Posterior vena cava (tissue), 2 donors: ENCODE results near the gene VAX1. TPM values are rescaled to one million over a fixed set of nuclear protein-coding genes. Genes with fewer than 3 reads are reported as not detected.

Experiments
- DNase-seq: peaks from one replicate; pipeline ENCODE4 v3.0.0-alpha.2; 2020; ENCODE audit warnings: low spot score
- intact Hi-C, 2 donors: fragments of 100-400 bp; cut with DNase I; formaldehyde crosslinking; loops; one replicate each; pipeline versions ENCODE4 v1.14.1 to v1.14.2; 2022 to 2023
- total RNA-seq, 2 donors: library from RNA; stranded (reverse); fragmentation: NEBNext Ultra II Directional; extraction: Animal tissue kit (Norgen Biotek cat#: 25700); gene quantifications; one replicate each; pipeline ENCODE4 v1.2.1, GENCODE V29; 2021
- donor health status: DM: yes; HTN: yes; CAD: no.
- donor health status: DM: yes; HTN: yes; CAD: no.

VAX1 gene
- total RNA-seq, 2 donors from 2014 or later, result not detected

DNA sequence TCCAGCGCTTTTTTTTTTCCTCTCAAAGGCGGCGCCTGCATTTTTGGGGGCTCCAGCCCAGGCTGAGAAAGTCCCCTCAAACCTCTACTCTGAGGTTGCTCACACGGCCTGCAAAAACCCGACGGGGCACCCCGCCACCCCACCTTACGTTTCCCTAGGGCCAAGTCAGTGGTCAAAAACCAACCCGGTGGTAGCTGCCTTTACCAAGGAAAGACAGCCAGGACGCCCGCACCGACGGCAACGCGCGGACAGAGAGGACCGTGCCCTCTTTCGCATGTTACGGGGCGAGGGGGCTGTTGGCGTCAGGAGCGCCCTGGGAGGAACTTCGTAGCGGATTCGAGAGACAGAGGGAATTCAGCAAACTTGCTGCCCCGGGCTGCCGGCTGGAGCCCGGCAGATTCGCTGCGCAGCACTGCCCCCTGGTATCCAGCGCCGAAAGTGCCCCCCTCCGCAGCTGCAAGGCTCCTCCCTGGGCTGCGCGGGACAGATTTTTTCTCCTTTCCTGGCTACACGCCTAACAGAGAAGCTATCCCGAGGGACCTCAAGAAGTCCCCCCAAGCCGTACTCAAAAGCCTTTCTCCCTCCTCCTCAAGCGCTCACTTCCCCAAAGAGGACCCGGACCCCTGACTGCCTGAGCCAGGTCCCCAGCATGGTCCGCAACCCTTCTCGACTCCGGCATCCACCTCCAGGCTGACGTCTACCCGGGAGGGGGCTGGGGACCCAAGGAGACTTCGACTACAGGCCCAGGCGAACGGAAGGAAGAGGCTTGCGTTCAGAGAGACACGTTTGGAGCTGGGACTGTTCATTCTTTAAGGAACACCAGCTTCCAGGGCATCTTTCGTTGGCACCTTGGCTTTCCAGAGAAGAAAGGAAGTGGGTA, 27.7 kb upstream of the VAX1 start:
- peak; percentile 84 for DNase-seq
- intact Hi-C loops, result loop anchor here in 1 of 2 donors (5.0 kb wide), 1 partner anchor 368 kb away; no protein-coding TSS in a partner anchor

DNA sequence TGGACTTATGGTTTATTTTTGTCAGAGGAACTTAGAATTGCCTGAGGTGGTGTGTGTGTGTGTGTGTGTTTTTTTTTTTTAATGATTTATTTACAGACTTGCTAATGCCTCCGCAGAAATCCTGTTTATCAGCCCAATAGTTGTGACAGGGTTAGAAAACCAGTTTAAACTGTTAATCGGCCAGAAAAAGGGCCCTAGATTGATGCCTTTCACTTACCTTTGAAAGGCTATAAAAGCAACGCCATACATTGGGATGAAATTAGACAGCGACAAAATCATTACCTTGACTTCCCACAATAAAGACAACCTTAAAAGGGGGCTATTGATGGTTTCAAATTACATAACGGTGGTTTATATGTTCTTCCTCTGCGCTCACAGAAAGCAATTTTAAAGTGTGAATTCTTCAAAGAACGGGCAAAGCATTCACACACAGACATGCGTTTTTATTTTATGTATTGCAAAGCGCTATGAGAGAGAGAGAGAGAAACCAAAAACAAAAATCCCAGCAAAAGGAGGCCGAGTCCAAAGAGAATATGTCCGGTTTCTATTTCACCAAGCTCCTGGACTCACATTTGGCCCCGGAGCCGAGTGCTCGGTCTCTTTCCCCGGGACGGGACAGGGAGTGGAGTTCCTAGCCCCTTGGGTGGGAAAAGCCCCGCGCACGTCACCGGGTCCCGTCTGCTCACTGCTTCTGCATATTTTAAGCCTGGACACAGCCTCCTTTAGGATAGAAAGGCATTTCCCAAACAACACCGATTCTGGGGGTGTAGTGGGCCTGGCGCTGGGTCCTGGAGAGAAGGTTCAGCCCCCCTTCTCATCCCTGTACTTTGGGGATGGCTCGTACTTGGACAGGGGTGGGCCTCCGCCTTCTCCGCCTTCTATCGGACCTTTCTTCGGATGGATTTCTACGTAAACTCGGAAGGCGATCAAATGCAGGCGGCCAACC, 26.8 kb upstream of the VAX1 start:
- no peak for DNase-seq
- intact Hi-C loops, result loop anchor here in 1 of 2 donors (5.0 kb wide), 1 partner anchor 368 kb away; no protein-coding TSS in a partner anchor

GRCh38 chr10:117163954-117164548, 26.0 kb upstream of the VAX1 start:
- intact Hi-C loops, result no loop called here
- DNase-seq, result no peak

DNA sequence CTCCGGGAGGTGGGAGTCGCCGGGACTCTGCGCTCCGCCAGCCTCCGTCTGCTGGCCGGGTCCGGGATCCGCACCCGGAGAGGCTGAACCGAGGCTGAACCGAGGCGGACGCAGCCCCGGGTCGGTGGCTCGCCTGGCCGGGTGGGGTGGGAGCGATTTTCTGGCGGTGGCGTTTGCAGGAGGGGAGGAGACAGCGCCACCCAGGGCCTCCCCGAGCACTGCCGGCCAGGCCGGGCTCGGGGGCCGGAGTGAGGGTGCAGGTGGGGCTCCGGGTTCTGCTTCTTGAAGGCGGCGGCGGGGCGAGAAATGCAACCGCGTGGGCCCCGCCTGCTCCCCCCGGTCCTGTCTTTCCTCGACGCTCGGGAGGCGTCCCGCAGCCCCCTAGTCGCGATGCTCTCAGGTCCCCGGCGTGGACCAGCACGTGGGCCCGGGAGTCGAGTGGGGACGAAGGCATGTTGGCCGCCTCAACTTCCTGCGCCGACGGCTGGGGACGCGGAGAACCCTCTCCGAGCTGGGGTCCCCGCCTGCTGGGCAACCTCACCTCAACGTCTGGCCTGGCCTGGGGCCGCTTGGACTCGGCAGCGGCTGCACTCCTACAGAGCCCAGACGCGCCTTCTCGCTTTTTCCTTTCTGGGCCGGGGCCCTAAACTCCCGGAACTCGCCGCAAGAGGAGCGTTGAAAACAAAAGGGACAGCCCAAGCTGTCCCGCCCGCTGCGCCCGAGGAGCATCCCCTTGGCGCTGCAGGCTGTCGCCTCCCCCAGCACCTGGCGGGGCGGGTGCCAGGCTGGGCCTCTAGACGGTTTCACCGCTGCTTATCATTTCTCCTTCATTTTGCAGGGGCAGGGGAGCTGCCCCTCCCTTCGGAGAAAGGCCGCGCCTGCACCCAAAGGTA, 25.2 kb upstream of the VAX1 start:
- intact Hi-C loops, result no loop called here
- no peak for DNase-seq

GRCh38 chr10:117162093-117163060, 24.3 kb upstream of the VAX1 start:
- intact Hi-C loops, result no loop called here
- no peak for DNase-seq

- intact Hi-C loops, result no loop called here
- no peak for DNase-seq
Observed at GRCh38 chr10:117161386-117162033, 23.4 kb upstream of the VAX1 start.

- intact Hi-C loops, result no loop called here
- no peak for DNase-seq
Observed at GRCh38 chr10:117160567-117160966, 22.5 kb upstream of the VAX1 start.

DNA sequence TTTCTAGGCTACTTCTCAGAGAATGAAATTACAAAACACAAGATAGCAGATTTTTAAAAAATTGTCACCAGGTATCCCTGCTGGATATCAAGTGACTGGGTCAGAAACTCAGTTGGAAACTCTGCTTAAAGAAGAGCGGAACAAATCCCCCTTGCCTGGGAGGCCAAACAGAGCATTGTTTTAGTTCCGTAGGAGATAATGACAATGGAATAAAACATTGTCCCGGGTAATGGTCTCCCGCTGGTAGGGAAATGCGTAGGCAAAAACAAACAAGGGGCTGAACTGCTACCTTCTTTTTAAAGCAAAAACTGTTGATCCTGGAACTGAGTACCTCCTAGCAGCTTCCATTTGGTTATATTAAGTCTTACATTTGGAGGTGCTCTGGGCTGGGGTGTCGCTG, 21.3 kb upstream of the VAX1 start:
- no peak for DNase-seq

GRCh38 chr10:117158297-117158696, 20.2 kb upstream of the VAX1 start:
- no peak for DNase-seq
- intact Hi-C loops, result no loop called here

More for the DNA sequence above, 21.3 kb upstream of the VAX1 start:
- intact Hi-C loops, result no loop called here

DNA sequence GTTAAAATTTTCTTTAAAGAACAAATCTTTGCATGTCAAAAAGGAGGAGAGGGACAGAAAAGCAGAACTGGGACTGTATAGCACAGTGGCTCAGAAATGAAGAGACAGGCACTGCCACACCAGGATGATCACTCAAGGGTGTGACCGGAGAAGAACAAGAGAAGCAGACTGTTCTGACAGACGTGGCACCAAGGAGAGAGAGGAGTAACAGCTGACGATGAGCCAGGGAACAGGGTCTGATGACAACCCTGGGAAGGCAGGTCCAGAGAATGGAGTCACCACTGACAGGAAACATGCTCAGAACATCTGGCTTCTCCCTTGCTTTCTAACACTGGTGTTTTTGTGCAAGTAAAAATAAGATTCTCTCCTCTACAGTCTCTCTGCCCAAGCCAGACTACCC, 14.6 kb upstream of the VAX1 start:
- DNase-seq, result no peak
- intact Hi-C loops, result no loop called here

DNA sequence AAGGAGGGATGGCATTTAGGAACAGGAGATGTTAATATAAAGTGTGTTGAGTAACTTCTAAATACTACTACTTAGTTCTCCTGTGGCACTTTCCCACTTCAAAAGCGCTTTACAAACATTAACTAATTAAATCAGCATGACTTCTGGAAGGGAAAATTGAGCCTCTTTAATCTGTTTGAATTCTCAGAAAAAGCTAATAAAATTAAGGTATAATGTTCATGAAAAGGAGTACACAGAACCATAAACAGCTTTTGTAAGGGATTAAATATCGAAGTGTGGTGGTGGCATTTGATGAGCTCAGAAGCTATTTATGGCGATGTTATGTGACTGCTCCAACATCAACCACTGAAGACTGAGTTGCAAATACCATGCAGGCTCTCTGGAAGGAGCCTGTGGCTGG, 10.2 kb upstream of the VAX1 start:
- intact Hi-C loops, result no loop called here
- DNase-seq, result no peak

- intact Hi-C loops, result no loop called here
- no peak for DNase-seq
Observed at GRCh38 chr10:117145019-117145418, 6.9 kb upstream of the VAX1 start.

- no peak for DNase-seq
- intact Hi-C loops, result no loop called here
Observed at GRCh38 chr10:117143103-117143823, 5.2 kb upstream of the VAX1 start.

DNA sequence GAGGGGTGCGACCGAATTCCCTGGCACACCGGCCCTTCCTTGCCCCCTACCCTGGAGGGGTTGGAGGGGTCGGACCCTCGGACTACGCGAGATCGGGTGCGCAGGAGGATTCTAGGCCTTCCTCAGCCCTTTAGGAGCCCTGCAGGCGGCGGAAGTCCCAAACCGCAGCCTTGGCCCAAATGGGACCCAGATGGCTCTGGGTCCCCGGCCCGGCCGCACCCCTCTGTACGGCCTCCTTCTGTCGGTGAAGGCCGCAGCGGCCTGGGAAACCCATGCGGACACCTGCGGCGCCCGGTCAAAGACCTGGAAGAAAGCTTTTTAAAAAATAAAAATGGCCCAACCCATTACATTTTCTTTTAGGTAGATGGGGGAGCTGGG, 2.4 kb upstream of the VAX1 start:
- DNase-seq, result no peak
- intact Hi-C loops, result no loop called here

- DNase-seq, result no peak
- intact Hi-C loops, result no loop called here
Observed at GRCh38 chr10:117139581-117140524, 1.8 kb upstream of the VAX1 start.
